Bronchial epithelial cell (primary cell): ENCODE measurements around the gene ASB18. TPM values are rescaled to one million over a fixed set of nuclear protein-coding genes. Genes with fewer than 3 reads are reported as not detected.

Experiments
- DNase-seq: peaks from one replicate; pipeline ENCODE4 v3.0.0-alpha.2; 2010; ENCODE audit warnings: low read depth
- FAIRE-seq: peaks from 2 replicates; lab custom pipeline; 2011; peaks lifted over from hg19 to GRCh38; lab: Jason Lieb, UNC
- H3K27me3 ChIP-seq: 2 replicates; pipeline ENCODE4 v1.5.1; 2011; ENCODE audit warnings: low read length; ENCODE audit not compliant: control insufficient read depth, insufficient read depth
- H3K36me3 ChIP-seq: 2 replicates; pipeline ENCODE4 v1.5.1; 2011; ENCODE audit warnings: low read length; ENCODE audit not compliant: control insufficient read depth, insufficient read depth
- H3K4me3 ChIP-seq: 2 replicates; pipeline ENCODE4 v1.5.1; 2011; ENCODE audit warnings: mild to moderate bottlenecking, low read depth, low read length, control low read depth
- total RNA-seq: library from RNA; depleted of rRNA; stranded (reverse); fragments of >200 nt; gene quantifications from 2 replicates; pipeline ENCODE4 v1.2.1, GENCODE V29; 2014
- TF ChIP-seq, protein P1 (sequence below): IDR thresholded peaks from 2 replicates; pipeline ENCODE4 v1.5.1; 2011; ENCODE audit warnings: mild to moderate bottlenecking, moderate library complexity, low read length, control low read depth, inconsistent platforms; ENCODE audit not compliant: insufficient read depth, severe bottlenecking

ASB18 gene
- total RNA-seq, 1 donor from 2014 or later: not detected

DNA sequence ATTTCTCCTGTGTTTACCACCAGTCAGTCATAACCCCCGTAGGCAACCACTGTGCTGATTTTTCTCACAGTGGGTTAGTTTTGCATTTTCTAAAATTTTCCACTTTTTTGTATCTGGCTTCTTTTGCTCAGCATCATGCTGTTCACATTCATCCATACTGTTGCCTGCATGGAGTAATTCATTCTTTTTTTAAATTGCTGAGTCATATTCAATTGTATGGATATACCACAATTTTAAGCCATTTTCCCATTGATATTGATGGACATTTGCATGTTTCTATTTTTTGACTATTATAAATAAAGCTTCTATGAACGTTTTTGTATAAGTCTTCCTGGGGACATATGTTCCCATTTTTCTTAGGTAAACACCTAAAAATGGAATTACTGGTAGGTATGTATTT is 40.5 kb downstream of the ASB18 start:
- FAIRE-seq: no peak

DNA sequence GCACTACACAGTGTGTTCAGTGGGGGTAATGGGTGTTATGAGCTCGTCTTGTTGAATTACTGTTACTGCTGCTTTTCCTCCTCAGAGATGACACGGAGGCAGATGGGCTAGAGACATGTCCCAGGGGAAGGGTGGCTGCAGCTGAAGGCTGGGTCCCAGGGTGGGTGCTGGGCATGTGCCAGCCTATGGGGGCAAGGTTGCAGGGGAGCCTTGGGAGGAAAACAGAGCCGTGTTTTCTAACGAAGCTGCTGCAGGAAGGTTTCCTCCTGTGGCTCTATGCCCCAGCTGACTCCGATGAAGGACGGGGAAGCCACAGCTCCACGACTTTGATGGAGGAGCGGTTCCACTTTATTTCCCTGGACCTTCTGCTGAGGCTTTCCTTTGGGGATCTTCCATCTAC is 42.4 kb downstream of the ASB18 start:
- Histone ChIP-seq H3K4me3 (no peak overlapping the region), H3K27me3 (no peaks in the 10 kb centered on the region), H3K36me3 (no peaks in the 10 kb centered on the region)
- TF ChIP-seq, protein P1, sequence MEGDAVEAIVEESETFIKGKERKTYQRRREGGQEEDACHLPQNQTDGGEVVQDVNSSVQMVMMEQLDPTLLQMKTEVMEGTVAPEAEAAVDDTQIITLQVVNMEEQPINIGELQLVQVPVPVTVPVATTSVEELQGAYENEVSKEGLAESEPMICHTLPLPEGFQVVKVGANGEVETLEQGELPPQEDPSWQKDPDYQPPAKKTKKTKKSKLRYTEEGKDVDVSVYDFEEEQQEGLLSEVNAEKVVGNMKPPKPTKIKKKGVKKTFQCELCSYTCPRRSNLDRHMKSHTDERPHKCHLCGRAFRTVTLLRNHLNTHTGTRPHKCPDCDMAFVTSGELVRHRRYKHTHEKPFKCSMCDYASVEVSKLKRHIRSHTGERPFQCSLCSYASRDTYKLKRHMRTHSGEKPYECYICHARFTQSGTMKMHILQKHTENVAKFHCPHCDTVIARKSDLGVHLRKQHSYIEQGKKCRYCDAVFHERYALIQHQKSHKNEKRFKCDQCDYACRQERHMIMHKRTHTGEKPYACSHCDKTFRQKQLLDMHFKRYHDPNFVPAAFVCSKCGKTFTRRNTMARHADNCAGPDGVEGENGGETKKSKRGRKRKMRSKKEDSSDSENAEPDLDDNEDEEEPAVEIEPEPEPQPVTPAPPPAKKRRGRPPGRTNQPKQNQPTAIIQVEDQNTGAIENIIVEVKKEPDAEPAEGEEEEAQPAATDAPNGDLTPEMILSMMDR: no peak
- FAIRE-seq (no peak), DNase-seq (no peak)

More for the DNA sequence above, 40.5 kb downstream of the ASB18 start:
- TF ChIP-seq, protein P1: no peak
- Histone ChIP-seq H3K4me3 (no peak overlapping the region), H3K36me3 (no peaks in the 10 kb centered on the region), H3K27me3 (no peaks in the 10 kb centered on the region)
- no peak for DNase-seq

DNA sequence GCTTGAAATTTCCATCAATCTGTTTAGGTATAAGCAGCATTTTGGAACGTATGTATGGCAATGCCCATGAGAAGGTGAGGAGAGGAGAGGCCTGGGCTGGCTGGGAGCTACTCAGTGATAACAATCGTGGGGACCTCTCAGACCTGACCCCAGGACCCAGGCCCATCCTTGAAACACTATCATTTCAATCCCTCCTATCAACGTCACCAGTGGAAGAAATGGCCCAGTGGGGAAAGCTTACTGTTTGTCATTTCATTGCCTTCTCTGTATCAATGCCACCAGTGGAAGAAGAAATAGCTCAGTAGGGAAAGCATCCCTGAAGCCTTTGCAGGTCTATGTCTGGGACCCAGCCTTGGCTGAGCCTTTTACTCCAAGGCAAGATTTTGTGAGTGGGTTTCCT is 44.8 kb downstream of the ASB18 start:
- TF ChIP-seq, protein P1: no peak
- DNase-seq: no peak
- Histone ChIP-seq H3K27me3 (peaks cover 6% of the 10 kb centered on the region), H3K36me3 (no peaks in the 10 kb centered on the region), H3K4me3 (no peak overlapping the region)
- FAIRE-seq: no peak

DNA sequence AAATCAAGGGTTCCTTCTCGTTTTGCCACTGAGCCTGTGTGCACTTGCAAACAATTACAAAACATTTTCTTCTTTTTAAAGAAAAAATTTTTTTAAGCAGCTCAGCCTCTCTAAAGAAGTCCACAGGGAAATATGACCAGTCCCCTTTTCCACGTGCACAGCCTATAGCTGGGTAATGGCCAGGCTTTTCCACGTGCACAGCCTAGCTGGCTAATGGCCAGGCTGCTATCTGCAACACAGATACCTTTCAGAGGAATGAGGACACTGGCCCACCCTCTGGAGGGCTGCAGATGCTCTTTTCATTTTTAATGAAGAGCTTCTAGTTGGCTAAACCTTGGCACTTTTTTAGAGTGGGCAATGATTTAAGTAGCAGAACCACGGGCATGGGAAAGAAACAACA is 46.3 kb downstream of the ASB18 start:
- no peak overlapping the region for H3K4me3 ChIP-seq
- TF ChIP-seq, protein P1: no peak
- FAIRE-seq (no peak), DNase-seq (no peak)
- no peaks in the 10 kb centered on the region for H3K36me3 ChIP-seq
- peaks cover 10% of the 10 kb centered on the region for H3K27me3 ChIP-seq

DNA sequence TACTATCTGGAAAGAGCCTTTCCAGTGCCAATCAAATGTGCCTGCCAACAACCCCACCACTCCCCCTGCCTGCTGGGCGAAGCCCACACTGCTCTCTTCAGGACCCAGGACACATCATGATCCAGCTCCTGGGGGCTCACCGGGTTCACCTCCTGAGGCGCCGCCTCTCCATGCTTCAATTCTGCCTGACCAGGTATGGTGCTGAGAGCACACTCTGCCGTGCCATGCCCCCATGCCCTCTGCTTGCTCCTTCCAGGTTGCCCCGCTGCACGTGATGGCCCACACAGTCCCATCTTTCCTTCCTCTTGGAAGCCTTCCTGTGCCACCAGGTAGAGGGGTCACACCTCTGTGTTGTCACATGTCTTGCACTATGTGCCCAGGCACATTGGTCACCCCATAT is 47.5 kb downstream of the ASB18 start:
- DNase-seq: no peak
- FAIRE-seq: no peak
- H3K27me3 ChIP-seq: peaks cover 10% of the 10 kb centered on the region

More for the DNA sequence above, 47.5 kb downstream of the ASB18 start:
- TF ChIP-seq, protein P1: no peak
- no peak overlapping the region for H3K4me3 ChIP-seq
- H3K36me3 ChIP-seq: no peaks in the 10 kb centered on the region
